Measurements from ENCODE around the gene CBX6.
"Not testable (repeated sequence)": the region's sequence is repeated elsewhere in the genome, so short reads cannot be mapped to it uniquely, and the experiment has no call there.

The CBX6 gene

DNA sequence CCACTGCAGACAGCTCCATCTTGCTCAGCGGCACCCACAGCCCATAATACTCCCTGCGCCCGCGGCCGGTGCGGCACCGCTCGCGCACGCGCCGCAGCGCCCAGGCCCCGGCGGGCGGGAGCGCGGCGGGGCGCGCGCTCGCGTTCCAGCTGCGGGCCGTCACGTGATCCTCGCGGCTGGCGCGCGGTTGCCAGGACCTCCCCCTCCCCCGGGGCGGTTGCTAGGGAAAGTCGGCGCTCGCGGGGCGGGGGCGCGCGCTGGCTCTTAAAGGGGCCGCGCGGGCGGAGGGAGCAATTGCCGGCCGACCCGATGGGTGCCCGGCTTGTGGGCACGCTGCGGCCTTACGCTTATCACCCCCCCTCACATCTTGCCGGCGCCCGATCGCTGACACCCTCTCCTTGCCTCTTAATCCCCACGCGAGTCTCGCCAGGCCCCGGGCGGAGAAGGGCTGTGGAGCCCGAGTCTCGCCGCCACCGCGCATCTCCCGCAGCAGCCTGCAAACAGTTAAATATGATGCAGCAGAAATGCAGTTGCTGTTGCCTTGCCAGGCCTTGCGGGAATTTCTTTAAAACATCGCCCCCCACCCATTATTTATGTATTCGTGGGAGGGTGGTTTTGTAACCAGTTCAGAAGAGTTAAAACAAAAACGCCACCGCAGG is at the start of gene CBX6:
TSS of gene CBX6 (minus strand) at position 45 of the 659 bp plus-strand sequence. CDS start at position 19, 26 bp downstream.
- H3K9me3 Mint-ChIP-seq: no peaks in the 10 kb centered on the region
- H3K27ac Mint-ChIP-seq (ENCODE audit: low read depth): peak within 1 kb of the TSS; percentile 79
- no peaks in the 10 kb centered on the region for H3K27me3 Mint-ChIP-seq
- H3K4me3 Mint-ChIP-seq: peak within 1 kb of the TSS; percentile 92
- H3K4me1 Mint-ChIP-seq: peaks cover 42% of the 10 kb centered on the region
- ATAC-seq (replicated peaks; ENCODE audit: extremely low read depth, poor library complexity, severe bottlenecking) (peak; percentile 75), DNase-seq (ENCODE audit: low spot score in 2 of 2) (peak; percentile 87 to 92)
- peaks cover 19% of the 10 kb centered on the region for H3K36me3 Mint-ChIP-seq (ENCODE audit: insufficient read depth)

DNA sequence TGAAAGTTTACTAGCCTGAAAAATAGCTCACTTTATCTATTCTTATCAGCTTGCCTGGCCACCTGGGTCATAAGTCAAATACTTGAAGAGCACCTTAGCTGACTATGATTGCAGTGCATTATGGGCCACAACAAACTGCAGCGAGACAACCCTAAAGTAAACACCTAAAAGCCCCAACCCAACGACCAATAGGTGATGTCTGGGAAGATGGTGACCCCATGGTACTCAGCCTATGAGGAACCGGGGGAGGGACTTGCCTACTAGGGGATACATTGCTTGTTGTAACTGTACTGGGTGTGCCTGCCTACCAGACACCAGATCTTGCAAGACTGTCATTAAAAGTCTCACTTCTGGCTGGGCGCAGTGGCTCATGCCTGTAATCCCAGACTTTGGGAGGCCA is 49.8 kb upstream of the CBX6 start:
- Mint-ChIP-seq H3K4me1 (no peaks in the 10 kb centered on the region), H3K36me3 (ENCODE audit: insufficient read depth) (no peaks in the 10 kb centered on the region), H3K4me3 (no peak overlapping the region), H3K9me3 (no peaks in the 10 kb centered on the region), H3K27ac (ENCODE audit: low read depth) (no peak overlapping the region), H3K27me3 (peaks cover 53% of the 10 kb centered on the region)
- DNase-seq (ENCODE audit: low spot score in 2 of 2) (no peak), ATAC-seq (replicated peaks; ENCODE audit: extremely low read depth, poor library complexity, severe bottlenecking) (no peak)

DNA sequence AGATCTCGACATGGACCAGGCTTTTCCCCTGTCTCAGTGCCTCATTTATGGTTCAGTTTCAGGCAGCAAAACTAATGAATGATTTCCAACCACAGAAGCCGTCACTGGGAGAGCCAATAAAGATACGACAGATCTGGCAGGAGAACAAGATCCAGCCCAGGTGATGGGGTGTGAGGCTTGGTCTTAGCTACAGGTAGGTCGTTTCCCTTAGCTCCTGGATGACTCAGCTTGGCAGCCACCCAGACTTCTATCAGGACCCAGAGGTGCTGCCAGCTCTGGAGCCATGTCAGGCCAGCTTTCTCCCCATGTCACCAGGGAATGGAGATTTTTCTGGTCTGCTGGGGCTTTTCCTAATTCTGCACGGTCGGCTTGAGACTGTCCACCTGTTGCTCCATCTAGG is 49.1 kb upstream of the CBX6 start:
- Mint-ChIP-seq H3K4me1 (no peaks in the 10 kb centered on the region), H3K4me3 (no peak overlapping the region), H3K36me3 (ENCODE audit: insufficient read depth) (no peaks in the 10 kb centered on the region), H3K9me3 (no peaks in the 10 kb centered on the region), H3K27me3 (peaks cover 54% of the 10 kb centered on the region), H3K27ac (ENCODE audit: low read depth) (no peak overlapping the region)
- ATAC-seq (replicated peaks; ENCODE audit: extremely low read depth, poor library complexity, severe bottlenecking) (no peak), DNase-seq (ENCODE audit: low spot score in 2 of 2) (no peak)

DNA sequence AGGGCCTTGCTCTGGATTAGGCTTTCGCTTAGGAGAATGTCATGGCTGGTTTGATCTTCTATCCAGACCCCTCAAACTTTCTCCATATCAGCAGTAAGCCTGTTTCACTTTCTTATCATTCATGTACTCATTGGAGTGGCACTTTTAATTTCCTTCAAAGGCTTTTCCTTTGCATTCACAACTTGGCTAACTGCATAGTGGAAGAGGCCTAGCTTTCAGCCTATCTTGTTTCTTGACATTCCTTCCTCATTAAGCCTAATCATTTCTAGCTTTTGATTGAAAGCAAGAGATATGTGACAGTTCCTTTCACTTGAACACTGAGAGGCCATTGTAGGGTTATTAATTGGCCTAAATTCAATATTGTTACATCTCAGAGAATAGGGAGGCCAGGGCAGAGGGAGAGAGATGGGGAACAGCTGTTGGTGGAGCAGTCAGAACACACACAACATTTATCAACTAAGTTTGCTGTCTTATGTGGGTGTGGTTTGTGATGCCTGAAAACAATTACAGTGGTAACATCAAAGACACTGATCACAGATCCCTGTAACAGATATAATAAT is 47.7 kb upstream of the CBX6 start:
- peaks cover 40% of the 10 kb centered on the region for H3K27me3 Mint-ChIP-seq
- no peak overlapping the region for H3K4me3 Mint-ChIP-seq
- no peaks in the 10 kb centered on the region for H3K4me1 Mint-ChIP-seq
- no peaks in the 10 kb centered on the region for H3K9me3 Mint-ChIP-seq
- DNase-seq (ENCODE audit: low spot score in 2 of 2) (no peak), ATAC-seq (replicated peaks; ENCODE audit: extremely low read depth, poor library complexity, severe bottlenecking) (no peak)
- H3K36me3 Mint-ChIP-seq (ENCODE audit: insufficient read depth): no peaks in the 10 kb centered on the region
- no peak overlapping the region for H3K27ac Mint-ChIP-seq (ENCODE audit: low read depth)

DNA sequence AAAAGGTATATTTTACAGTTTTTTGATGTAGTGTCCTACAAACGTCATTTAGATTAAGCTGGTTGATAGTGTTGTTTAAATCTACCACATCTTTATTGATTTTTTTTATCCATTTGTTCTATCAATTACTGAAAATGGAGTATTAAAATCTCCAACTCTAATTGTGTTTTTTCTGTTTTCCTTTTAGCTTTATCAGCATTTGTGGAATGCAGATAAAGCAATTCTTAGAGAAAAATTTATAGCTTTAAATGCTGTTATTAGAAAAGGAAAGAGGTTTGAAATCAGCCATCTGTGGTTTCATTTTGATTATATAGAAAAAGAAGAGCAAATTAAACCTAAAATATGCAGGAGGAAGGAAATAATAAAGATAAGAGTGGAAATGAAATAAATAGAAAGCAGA is 39.4 kb upstream of the CBX6 start:
- no peak for ATAC-seq (replicated peaks; ENCODE audit: extremely low read depth, poor library complexity, severe bottlenecking)
- H3K36me3 Mint-ChIP-seq (ENCODE audit: insufficient read depth): no peaks in the 10 kb centered on the region
- H3K4me1 Mint-ChIP-seq: no peaks in the 10 kb centered on the region
- no peak overlapping the region for H3K27ac Mint-ChIP-seq (ENCODE audit: low read depth)
- no peaks in the 10 kb centered on the region for H3K9me3 Mint-ChIP-seq
- peaks cover 67% of the 10 kb centered on the region for H3K27me3 Mint-ChIP-seq
- no peak overlapping the region for H3K4me3 Mint-ChIP-seq
- DNase-seq (ENCODE audit: low spot score in 2 of 2): no peak

DNA sequence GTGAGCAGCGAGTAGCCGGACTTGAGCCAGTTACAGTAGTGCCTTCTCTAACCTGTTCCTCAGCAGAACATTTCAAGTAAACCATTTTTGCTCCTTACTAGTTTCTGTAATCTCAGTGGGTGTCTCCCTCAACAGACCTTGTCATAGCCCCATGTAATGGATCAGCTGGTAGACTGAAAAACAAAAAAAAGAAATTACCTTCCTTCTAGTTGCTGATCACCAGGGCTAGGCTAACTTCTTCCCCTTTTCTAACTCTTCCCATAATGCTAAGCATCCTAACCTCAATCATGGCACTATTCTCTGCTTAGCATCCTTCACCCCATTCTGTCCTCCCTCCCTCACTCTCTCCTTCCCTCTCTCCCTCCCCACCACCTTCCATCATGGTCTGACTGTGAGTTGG is 35.8 kb upstream of the CBX6 start:
- H3K36me3 Mint-ChIP-seq (ENCODE audit: insufficient read depth): no peaks in the 10 kb centered on the region
- no peak overlapping the region for H3K27ac Mint-ChIP-seq (ENCODE audit: low read depth)
- no peaks in the 10 kb centered on the region for H3K4me1 Mint-ChIP-seq
- H3K27me3 Mint-ChIP-seq: peaks cover 77% of the 10 kb centered on the region
- ATAC-seq (replicated peaks; ENCODE audit: extremely low read depth, poor library complexity, severe bottlenecking) (no peak), DNase-seq (ENCODE audit: low spot score in 2 of 2) (no peak)
- H3K4me3 Mint-ChIP-seq: no peak overlapping the region
- no peaks in the 10 kb centered on the region for H3K9me3 Mint-ChIP-seq

DNA sequence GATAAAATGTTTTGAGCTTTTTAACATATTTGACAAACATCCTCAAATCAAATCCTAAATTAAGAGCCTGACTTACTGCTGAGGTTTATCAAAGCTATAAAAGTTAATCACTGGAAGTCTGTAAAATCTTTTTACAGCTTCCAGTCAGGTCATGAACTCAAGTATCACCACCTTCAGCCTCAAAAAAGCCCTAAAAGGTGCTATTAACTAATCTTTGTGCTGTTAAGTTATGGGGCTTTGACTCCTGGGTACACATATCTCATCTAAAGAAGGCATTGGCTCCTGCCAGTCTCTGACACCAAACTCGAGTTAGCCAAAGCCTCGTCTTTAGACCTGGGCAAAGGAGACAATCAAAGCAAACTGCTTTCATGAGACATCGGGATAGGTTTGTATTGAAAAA is 34.0 kb upstream of the CBX6 start:
- Mint-ChIP-seq H3K9me3 (no peaks in the 10 kb centered on the region), H3K4me1 (peaks cover 2% of the 10 kb centered on the region), H3K27ac (ENCODE audit: low read depth) (no peak overlapping the region), H3K27me3 (peaks cover 60% of the 10 kb centered on the region), H3K36me3 (ENCODE audit: insufficient read depth) (no peaks in the 10 kb centered on the region), H3K4me3 (no peak overlapping the region)
- no peak for ATAC-seq (replicated peaks; ENCODE audit: extremely low read depth, poor library complexity, severe bottlenecking)
- no peak for DNase-seq (ENCODE audit: low spot score in 2 of 2)

DNA sequence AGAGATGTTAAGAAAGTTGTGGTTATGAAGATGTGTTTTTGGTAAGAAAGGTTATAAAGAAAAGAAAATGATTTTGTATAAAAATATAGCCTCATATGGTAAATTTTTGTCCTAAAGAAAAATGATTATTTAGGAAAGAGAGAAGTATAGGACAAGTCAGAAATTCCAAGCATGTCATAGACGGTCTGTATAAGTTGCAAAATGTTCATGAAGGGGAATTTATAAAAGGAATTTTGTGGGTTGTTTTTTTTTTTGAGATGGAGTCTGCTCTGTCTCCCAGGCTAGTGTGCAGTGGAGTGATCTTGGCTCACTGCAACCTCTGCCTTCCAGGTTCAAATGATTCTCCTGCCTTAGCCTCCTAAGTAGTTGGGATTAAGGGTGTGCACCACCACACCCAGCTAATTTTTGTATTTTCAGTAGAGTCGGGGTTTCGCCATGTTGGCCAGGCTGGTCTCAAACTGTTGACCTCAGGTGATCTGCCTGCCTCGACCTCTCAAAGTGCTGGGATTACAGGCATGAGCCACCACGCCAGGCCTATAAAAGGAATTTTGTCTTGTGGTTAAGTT is 32.1 kb upstream of the CBX6 start:
- H3K27me3 Mint-ChIP-seq: peaks cover 41% of the 10 kb centered on the region
- not testable (repeated sequence) for ATAC-seq (replicated peaks; ENCODE audit: extremely low read depth, poor library complexity, severe bottlenecking); H3K27ac Mint-ChIP-seq (ENCODE audit: low read depth); H3K9me3 Mint-ChIP-seq; DNase-seq (ENCODE audit: low spot score in 2 of 2); H3K36me3 Mint-ChIP-seq (ENCODE audit: insufficient read depth); H3K4me3 Mint-ChIP-seq; H3K4me1 Mint-ChIP-seq

DNA sequence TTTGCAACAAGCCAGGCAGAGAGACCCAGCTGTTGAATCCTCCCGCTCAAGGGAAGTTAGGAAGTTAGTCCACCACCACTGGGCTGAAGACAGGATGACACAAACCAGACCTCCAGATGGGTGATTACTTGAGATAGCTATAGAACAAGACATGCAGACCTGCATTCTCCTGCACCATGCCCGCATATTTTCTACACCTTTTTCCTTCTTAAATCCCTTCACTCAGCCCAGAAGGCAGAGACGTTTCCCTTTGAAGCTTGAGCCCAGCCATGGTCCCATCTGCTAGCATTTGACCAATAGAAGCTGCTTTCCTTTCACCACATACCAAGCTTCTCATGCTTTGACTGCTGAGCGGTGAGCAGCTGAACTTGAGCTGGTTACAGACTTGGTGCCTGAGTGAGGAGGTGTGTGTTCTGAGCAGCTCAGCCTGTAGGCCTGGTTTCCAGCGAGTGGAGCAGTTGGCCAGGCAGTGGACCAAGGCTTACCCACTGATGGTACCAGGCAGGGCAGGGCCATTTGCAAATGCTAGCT is 29.2 kb upstream of the CBX6 start:
- ATAC-seq (replicated peaks; ENCODE audit: extremely low read depth, poor library complexity, severe bottlenecking): no peak
- Mint-ChIP-seq H3K9me3 (no peaks in the 10 kb centered on the region), H3K4me3 (peak overlapping the region; percentile 25)

DNA sequence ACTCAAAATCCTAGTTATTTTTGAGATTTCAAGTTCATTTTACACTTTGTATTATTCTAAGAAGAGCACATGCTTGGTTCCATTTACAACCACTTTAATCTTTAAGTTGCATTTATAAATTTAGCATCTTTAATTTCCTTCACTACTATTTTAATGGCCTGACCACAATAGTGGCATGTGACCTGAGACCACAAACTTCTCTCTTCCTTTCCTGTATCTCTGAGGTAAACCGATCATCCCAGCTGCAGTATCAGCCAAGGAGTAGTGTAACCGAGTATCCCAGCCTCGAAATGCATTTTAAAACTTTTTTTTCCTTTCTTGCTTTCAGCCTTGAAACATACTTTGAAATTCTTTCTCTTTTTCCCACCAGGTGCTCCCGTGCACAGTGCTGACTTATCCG is 28.7 kb upstream of the CBX6 start:
- Mint-ChIP-seq H3K27me3 (peaks cover 22% of the 10 kb centered on the region), H3K36me3 (ENCODE audit: insufficient read depth) (peaks cover 4% of the 10 kb centered on the region), H3K9me3 (no peaks in the 10 kb centered on the region), H3K4me3 (peak overlapping the region; percentile 25), H3K27ac (ENCODE audit: low read depth) (no peak overlapping the region), H3K4me1 (peaks cover 8% of the 10 kb centered on the region)
- no peak for ATAC-seq (replicated peaks; ENCODE audit: extremely low read depth, poor library complexity, severe bottlenecking)
- no peak for DNase-seq (ENCODE audit: low spot score in 2 of 2)

More for the DNA sequence above, 29.2 kb upstream of the CBX6 start:
- Mint-ChIP-seq H3K4me1 (peaks cover 8% of the 10 kb centered on the region), H3K27me3 (peaks cover 19% of the 10 kb centered on the region), H3K27ac (ENCODE audit: low read depth) (no peak overlapping the region), H3K36me3 (ENCODE audit: insufficient read depth) (peaks cover 4% of the 10 kb centered on the region)
- no peak for DNase-seq (ENCODE audit: low spot score in 2 of 2)

DNA sequence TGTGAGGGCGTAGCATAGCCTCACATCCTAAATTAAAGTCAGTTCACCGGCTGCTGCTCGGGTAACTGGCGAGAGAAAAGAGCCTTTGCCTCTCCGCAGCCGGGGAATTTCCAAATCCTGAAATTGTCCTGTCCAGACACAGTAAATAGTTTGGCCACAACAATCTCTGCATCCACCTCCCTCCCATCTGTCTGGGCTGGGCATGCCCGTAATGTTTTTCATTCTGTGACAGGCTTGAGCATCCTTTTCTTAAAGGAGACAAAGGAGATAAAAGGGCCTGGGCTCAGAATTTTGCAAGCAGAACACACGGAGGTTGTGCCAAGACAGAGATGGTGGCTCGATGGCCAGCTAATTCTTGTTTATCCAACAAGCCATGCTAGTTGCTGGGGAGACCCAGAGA is 19.2 kb upstream of the CBX6 start:
- H3K36me3 Mint-ChIP-seq (ENCODE audit: insufficient read depth): no peaks in the 10 kb centered on the region
- no peaks in the 10 kb centered on the region for H3K9me3 Mint-ChIP-seq
- H3K4me1 Mint-ChIP-seq: no peaks in the 10 kb centered on the region

DNA sequence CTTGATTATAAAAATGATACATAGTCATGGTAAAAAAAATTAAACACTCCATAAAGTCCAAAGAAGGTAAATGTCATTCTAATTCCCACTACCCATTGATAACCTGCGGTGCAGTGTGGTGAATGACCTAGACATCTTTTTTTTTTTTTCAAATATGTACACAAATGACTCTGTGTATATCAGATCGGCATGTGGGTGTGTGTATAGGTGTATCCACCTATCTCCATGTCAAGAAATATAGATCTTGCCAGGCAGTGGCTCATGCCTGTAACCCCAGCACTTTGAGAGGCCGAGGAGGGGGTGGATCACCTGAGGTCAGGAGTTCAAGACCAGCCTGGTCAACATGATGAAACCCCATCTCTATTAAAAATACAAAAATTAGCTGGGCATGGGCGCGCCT is 18.4 kb upstream of the CBX6 start:
- Mint-ChIP-seq H3K9me3 (no peaks in the 10 kb centered on the region), H3K4me1 (no peaks in the 10 kb centered on the region), H3K27me3 (peaks cover 46% of the 10 kb centered on the region), H3K36me3 (ENCODE audit: insufficient read depth) (no peaks in the 10 kb centered on the region), H3K4me3 (no peak overlapping the region), H3K27ac (ENCODE audit: low read depth) (no peak overlapping the region)
- DNase-seq (ENCODE audit: low spot score in 2 of 2): no peak
- ATAC-seq (replicated peaks; ENCODE audit: extremely low read depth, poor library complexity, severe bottlenecking): no peak

More for the DNA sequence above, 19.2 kb upstream of the CBX6 start:
- Mint-ChIP-seq H3K4me3 (no peak overlapping the region), H3K27me3 (peaks cover 51% of the 10 kb centered on the region), H3K27ac (ENCODE audit: low read depth) (no peak overlapping the region)
- DNase-seq (ENCODE audit: low spot score in 2 of 2) (no peak), ATAC-seq (replicated peaks; ENCODE audit: extremely low read depth, poor library complexity, severe bottlenecking) (no peak)

DNA sequence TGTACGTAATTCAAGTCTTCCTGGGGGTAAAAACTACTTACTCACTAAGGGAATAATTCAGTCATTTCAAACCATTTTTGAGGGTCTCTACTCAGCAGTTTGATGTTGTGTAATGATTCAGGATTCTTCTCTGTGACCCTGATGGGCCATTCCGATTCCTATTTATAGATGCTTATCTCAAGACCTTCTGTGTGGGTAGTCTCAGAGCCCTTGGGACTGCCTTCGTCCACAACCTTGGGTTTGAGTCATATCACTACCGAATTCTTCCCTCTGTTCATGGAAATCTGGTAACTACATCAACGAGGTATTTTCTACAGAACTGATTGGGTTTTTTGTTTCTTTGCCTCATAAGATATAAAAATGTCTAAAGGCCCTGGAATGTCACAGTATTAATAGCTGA is 14.3 kb upstream of the CBX6 start:
- no peak for ATAC-seq (replicated peaks; ENCODE audit: extremely low read depth, poor library complexity, severe bottlenecking)
- DNase-seq (ENCODE audit: low spot score in 2 of 2): no peak
- H3K4me1 Mint-ChIP-seq: peaks cover 7% of the 10 kb centered on the region
- H3K27me3 Mint-ChIP-seq: peaks cover 12% of the 10 kb centered on the region
- no peaks in the 10 kb centered on the region for H3K9me3 Mint-ChIP-seq
- no peak overlapping the region for H3K27ac Mint-ChIP-seq (ENCODE audit: low read depth)
- peaks cover under 1% of the 10 kb centered on the region for H3K36me3 Mint-ChIP-seq (ENCODE audit: insufficient read depth)
- no peak overlapping the region for H3K4me3 Mint-ChIP-seq

Data from central memory CD8-positive, alpha-beta T cell (primary cell).